ENCODE measurements around the gene KLC1.

- TF ChIP-seq POLR2AphosphoS5 (IDR thresholded peaks at IDR 0.05; ENCODE audit: low read depth, low read length) (no peak), REST (IDR thresholded peaks at IDR 0.05; ENCODE audit: insufficient read depth in 1 of 2, low read depth in 2 of 2, low read length in 2 of 2) (no peak), SIN3A (IDR thresholded peaks at IDR 0.05; ENCODE audit: borderline replicate concordance, insufficient read depth, low read length) (no peak)
Observed at GRCh38 chr14:103710771-103711377, 81.9 kb downstream of the KLC1 start.
